Lower leg skin (tissue), 3 donors: ENCODE results near the gene KLRC1.
"Not testable (repeated sequence)": the region's sequence is repeated elsewhere in the genome, so short reads cannot be mapped to it uniquely, and the experiment has no call there.

Experiments
- CTCF ChIP-seq, 3 donors: fragments of 450-650 bp; IDR thresholded peaks; one replicate each; pipeline ENCODE4 v1.5.1; 2016; ENCODE audit warnings: antibody characterized with exemption in 3 of 3, mild to moderate bottlenecking in 3 of 3, moderate library complexity in 2 of 3
- POLR2A ChIP-seq, 2 donors: fragments of 450-650 bp; IDR thresholded peaks; one replicate each; pipeline ENCODE4 v1.6.1; 2016 to 2017; ENCODE audit warnings: antibody characterized with exemption in 2 of 2, mild to moderate bottlenecking in 1 of 2, moderate library complexity in 1 of 2

DNA sequence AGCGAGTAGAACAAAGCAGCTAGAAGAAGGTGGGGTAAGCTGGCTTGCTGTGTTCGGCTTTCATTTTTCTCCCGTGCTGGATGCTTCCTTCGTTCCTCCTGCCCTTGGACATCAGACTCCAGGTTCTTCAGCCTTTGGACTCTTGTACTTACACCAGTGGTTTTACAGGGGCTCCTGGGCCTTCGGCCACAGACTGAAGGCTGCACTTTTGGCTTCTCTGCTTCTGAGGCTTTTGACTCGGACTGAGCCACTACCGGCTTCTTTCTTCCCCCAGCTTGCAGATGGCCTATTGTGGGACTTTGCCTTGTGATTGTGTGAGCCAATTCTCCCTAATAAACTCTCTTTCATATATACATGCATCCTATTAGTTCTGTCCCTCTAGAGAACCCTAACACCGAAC is 27.2 kb downstream of the KLRC1 start:
- TF ChIP-seq POLR2A, CTCF (IDR thresholded peaks at IDR 0.05): not testable (repeated sequence)
